A673 (cell line): ENCODE measurements around the gene PCCA. TPM values are rescaled to one million over a fixed set of nuclear protein-coding genes. Genes with fewer than 3 reads are reported as not detected.
A peak's percentile ranks its signal among the peaks of the same experiment; 100 is the strongest.
"Not testable (repeated sequence)": the region's sequence is repeated elsewhere in the genome, so short reads cannot be mapped to it uniquely, and the experiment has no call there.

Source experiments
- BruUV-seq: library from RNA; stranded (reverse); fragments of 400-500 nt; replicated peaks from 2 replicates; lab custom pipeline; 2021; lab: Mats Ljungman, UMichigan
- CTCF ChIA-PET: fragments of 300-600 bp; sonication (Branson Sonifier 250); formaldehyde crosslinking; loops from one replicate; lab custom pipeline; 2022; ENCODE audit warnings: antibody characterized with exemption; lab: Charles Lee
- POLR2A ChIA-PET: fragments of 300-600 bp; sonication (Branson Sonifier 250); formaldehyde crosslinking; loops from one replicate; lab custom pipeline; 2022; ENCODE audit warnings: antibody characterized with exemption; ENCODE audit not compliant: low non-redundant PET; lab: Charles Lee
- DNase-seq: peaks from one replicate; pipeline ENCODE4 v3.0.0-alpha.2; 2015; ENCODE audit warnings: low spot score
- H3K27ac ChIP-seq: fragments of 200-600 bp; sonication (generic); 2 replicates; pipeline ENCODE4 v1.5.1; 2016; ENCODE audit warnings: mixed run types, low read depth, mild to moderate bottlenecking, mixed read lengths, antibody characterized with exemption, low read length; ENCODE audit not compliant: poor library complexity, severe bottlenecking
- H3K27me3 ChIP-seq: fragments of 200-600 bp; sonication (generic); replicated peaks from 2 replicates; pipeline ENCODE4 v1.6.1; 2017; ENCODE audit warnings: mixed run types, low read depth, mild to moderate bottlenecking, mixed read lengths, antibody characterized with exemption, low read length; ENCODE audit not compliant: insufficient read depth, poor library complexity
- H3K36me3 ChIP-seq: fragments of 200-600 bp; sonication (generic); 2 replicates; pipeline ENCODE4 v1.6.1; 2016; ENCODE audit warnings: mixed run types, mild to moderate bottlenecking, mixed read lengths, antibody characterized with exemption, low read length; ENCODE audit not compliant: insufficient read depth, poor library complexity, severe bottlenecking
- H3K4me1 ChIP-seq: fragments of 200-600 bp; sonication (generic); 2 replicates; pipeline ENCODE4 v1.6.1; 2017; ENCODE audit warnings: mixed run types, mild to moderate bottlenecking, mixed read lengths, antibody characterized with exemption, low read length; ENCODE audit not compliant: insufficient read depth, poor library complexity, severe bottlenecking
- H3K4me3 ChIP-seq: fragments of 200-600 bp; sonication (generic); 2 replicates; pipeline ENCODE4 v1.5.1; 2016; ENCODE audit warnings: low read depth, mixed run types, mild to moderate bottlenecking, mixed read lengths, low read length; ENCODE audit not compliant: poor library complexity, severe bottlenecking
- H3K9me3 ChIP-seq: fragments of 200-600 bp; sonication (generic); 2 replicates; pipeline ENCODE4 v1.6.1; 2016; ENCODE audit warnings: mixed run types, low read depth, mild to moderate bottlenecking, mixed read lengths, antibody characterized with exemption, low read length; ENCODE audit not compliant: poor library complexity, severe bottlenecking
- EZH2 ChIP-seq: fragments of 200-600 bp; sonication (generic); IDR thresholded peaks from 2 replicates; pipeline ENCODE4 v1.6.1; 2017; ENCODE audit warnings: borderline replicate concordance, low read depth, mild to moderate bottlenecking, mixed read lengths, antibody characterized with exemption, low read length; ENCODE audit not compliant: poor library complexity, severe bottlenecking
- intact Hi-C: fragments of 100-400 bp; cut with micrococcal nuclease; formaldehyde crosslinking; loops from one replicate; pipeline ENCODE4 v1.10.0; 2022; ENCODE audit not compliant: unreplicated experiment
- total RNA-seq: library from RNA; stranded (reverse); gene quantifications from 2 replicates; pipeline ENCODE4 v1.2.3, GENCODE V29; 2021
- TF ChIP-seq, protein P1 (sequence below): fragments of 300-800, 200-600 bp; sonication (generic); conservative IDR thresholded peaks from 2 replicates; pipeline ENCODE4 v1.5.1; 2017; ENCODE audit warnings: low read depth, mild to moderate bottlenecking, antibody characterized with exemption, low read length, moderate library complexity, mixed read lengths

PCCA gene
- total RNA-seq, 1 experiment from 2014 or later, result 93.0 TPM

DNA sequence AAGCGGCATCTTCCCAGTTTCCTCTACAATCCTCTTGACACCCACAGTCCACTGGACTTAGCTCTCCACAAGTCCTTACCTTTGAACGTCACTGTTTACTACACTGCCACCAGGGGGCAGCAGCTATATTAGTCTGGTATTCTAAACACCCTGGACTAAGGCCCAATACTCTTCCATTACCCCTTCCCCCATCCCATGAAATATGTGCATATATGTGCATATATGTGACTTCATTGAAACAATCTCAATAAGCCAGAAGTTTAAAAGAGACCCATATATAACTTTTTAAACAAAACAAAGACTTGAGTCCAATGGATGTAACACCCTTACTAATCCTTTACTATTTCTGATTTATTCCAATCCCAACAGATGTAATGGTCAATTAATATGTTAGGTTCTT lies 484.2 kb downstream of the PCCA start:
- DNase-seq, result peak; percentile 86
- intact Hi-C loops, result loop anchor here (5.0 kb wide), 3 partner anchors 59 to 554 kb away; no protein-coding TSS in a partner anchor
- no peaks in the 10 kb centered on the region for H3K36me3 ChIP-seq
- H3K9me3 ChIP-seq, result no peaks in the 10 kb centered on the region
- TF ChIP-seq, protein P1, sequence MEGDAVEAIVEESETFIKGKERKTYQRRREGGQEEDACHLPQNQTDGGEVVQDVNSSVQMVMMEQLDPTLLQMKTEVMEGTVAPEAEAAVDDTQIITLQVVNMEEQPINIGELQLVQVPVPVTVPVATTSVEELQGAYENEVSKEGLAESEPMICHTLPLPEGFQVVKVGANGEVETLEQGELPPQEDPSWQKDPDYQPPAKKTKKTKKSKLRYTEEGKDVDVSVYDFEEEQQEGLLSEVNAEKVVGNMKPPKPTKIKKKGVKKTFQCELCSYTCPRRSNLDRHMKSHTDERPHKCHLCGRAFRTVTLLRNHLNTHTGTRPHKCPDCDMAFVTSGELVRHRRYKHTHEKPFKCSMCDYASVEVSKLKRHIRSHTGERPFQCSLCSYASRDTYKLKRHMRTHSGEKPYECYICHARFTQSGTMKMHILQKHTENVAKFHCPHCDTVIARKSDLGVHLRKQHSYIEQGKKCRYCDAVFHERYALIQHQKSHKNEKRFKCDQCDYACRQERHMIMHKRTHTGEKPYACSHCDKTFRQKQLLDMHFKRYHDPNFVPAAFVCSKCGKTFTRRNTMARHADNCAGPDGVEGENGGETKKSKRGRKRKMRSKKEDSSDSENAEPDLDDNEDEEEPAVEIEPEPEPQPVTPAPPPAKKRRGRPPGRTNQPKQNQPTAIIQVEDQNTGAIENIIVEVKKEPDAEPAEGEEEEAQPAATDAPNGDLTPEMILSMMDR, result peak; percentile 92
- no peak for TF ChIP-seq EZH2
- H3K27ac ChIP-seq, result no peak overlapping the region
- CTCF ChIA-PET, result interaction anchor here (0.7 to 1.3 kb wide), 4 partner anchors 11 to 555 kb away, joined by 3 to 8 read pairs (median 4); no protein-coding TSS in a partner anchor
- no peaks in the 10 kb centered on the region for H3K4me1 ChIP-seq
- POLR2A ChIA-PET, result no interaction called here
- H3K4me3 ChIP-seq, result no peak overlapping the region
- BruUV-seq, result no TSS peak
- H3K27me3 ChIP-seq, result no peaks in the 10 kb centered on the region

DNA sequence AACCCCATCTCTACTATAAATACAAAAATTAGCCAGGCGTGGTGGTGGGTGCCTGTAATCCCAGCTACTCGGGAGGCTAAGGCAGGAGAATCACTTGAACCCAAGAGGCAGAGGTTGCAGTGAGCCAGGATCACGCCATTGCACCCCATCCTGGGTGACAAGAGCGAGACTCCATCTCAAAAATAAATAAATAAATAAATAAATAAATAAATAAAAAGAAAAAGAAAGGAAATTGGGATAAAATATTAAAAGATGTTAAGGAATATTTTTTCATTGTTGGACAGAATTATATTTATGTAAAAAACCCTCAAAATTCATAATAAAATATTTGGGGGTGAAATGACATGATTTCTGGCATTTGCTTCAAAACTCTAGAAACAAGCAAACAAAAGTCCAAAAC lies 488.3 kb downstream of the PCCA start:
- CTCF ChIA-PET, H3K27ac ChIP-seq, DNase-seq, POLR2A ChIA-PET, H3K36me3 ChIP-seq, H3K9me3 ChIP-seq, intact Hi-C loops, H3K27me3 ChIP-seq, H3K4me3 ChIP-seq, H3K4me1 ChIP-seq, BruUV-seq: not testable (repeated sequence)

Other genes with a start within 250 kb of the PCCA start
- gene ZIC5, start 117.3 kb upstream of the PCCA start, total RNA-seq, result 23.4 and 25.2 TPM in 2 replicates
- 285 and 305 TPM in 2 replicates for gene ZIC2, start 107.3 kb upstream of the PCCA start, total RNA-seq